Posterior vena cava (tissue), 2 donors: ENCODE measurements around the gene ACOX3. TPM values are rescaled to one million over a fixed set of nuclear protein-coding genes. Genes with fewer than 3 reads are reported as not detected.

ENCODE experiments used
- DNase-seq: peaks from one replicate; pipeline ENCODE4 v3.0.0-alpha.2; 2020; ENCODE audit warnings: low spot score
- intact Hi-C, 2 donors: fragments of 100-400 bp; cut with DNase I; formaldehyde crosslinking; loops; one replicate each; pipeline versions ENCODE4 v1.14.1 to v1.14.2; 2022 to 2023
- total RNA-seq, 2 donors: library from RNA; stranded (reverse); fragmentation: NEBNext Ultra II Directional; extraction: Animal tissue kit (Norgen Biotek cat#: 25700); gene quantifications; one replicate each; pipeline ENCODE4 v1.2.1, GENCODE V29; 2021
- donor health status: DM: yes; HTN: yes; CAD: no.
- donor health status: DM: yes; HTN: yes; CAD: no.

Gene ACOX3
- total RNA-seq, 2 donors from 2014 or later: 29.7 to 36.8 TPM

DNA sequence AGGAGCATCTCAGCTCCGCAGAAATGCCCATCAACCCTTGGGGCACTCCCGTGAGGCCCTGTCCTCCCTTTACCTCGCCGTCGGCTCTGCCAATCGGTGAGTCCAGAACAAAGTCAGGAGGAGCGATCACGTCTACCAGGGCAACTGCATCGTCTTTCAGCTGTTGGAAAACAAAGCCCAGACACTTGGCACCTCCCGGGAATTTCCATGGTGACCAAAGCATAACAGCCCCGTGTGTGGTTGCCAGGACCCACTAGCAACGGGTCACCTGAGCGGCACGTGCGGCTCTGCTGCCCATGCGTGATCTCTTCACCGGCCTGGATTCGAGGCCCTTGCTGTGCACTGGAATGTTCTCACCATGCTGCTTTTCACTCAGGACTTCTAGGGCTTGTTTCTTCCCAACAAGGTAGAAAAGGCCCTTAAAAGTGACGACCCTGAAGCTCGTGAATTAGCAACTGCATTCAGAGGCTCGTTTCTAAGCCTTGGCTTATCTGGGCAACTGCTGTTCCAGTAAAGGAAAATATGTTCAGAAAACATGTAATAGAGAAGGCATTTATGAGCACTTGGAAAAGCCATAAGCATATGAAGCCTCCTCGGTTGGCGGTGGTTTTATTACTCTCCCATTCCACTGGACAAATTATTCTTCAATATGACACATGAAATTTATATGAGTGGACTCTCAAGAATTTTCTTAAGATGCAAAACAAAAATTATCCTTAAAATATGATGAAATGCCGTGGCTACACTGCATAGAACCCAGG, 69.5 kb downstream of the ACOX3 start:
- peak; percentile 77 for DNase-seq
- intact Hi-C loops: no loop called here

DNA sequence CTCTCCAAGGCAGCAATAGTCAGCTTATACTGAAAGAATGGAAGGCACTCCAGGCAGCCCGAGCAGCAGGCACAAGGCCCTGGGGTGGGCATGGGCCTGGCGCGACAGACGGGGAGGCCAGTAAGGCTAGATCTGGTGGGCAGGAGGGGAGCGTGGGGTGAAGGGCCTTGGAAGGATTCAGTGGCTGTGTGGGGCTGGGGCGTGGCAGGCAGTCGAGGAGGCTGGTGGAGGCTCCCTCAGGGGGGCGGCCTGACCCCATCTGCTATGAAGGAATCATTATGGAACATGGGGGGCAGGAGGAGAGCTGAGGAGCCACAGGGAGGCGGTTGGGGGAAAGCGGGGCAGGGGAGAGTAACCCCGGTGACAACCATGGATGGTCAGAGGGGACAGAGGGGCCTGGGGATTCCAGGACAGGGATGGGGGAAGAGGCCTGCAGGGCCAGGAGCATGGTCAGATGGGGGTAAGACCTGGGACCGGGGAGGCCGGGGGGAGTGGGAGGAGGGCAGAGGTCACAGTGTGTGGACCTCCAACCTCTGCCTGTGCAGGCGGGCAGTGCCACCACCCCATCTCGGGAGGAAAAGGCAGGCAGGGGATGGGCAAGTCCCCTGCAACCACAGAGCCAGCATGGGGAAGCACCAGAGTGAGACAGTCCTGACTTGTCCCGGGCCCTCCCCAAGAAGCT, 70.3 kb downstream of the ACOX3 start:
- intact Hi-C loops: no loop called here
- DNase-seq: peak; percentile 69

DNA sequence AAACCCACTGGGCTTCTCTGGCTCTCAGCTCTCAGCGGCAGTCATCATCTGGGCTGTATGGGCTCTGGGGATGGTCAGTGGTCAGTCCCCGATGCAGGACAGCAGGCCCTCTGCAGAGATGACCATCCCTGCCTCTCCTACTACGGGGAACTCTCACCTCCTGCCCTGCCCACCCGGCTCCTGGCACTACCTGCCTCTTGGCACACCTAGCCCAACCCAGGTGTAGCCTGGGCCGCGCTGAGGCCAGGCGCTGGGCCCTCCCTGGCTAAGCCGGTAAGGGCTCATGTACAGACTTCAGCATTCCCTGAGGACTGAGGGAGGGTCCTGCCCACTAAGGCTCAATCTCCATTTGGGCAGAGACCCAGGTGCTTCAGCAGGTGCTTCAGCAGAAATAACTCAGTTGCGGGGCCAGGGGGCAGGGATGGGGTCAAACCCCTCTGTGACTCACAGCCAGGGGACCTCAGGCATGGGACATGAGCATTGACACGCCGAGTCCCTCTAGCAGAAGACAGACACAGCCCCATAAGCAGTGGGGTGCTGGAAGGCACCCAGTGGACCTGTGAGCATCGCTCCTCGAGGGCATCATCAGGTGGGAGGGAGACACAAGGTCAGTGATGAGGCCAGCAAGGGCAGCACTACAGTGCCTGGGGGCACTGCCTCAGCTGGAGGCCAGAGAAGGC, 71.0 kb downstream of the ACOX3 start:
- peak; percentile 73 for DNase-seq
- intact Hi-C loops: no loop called here

DNA sequence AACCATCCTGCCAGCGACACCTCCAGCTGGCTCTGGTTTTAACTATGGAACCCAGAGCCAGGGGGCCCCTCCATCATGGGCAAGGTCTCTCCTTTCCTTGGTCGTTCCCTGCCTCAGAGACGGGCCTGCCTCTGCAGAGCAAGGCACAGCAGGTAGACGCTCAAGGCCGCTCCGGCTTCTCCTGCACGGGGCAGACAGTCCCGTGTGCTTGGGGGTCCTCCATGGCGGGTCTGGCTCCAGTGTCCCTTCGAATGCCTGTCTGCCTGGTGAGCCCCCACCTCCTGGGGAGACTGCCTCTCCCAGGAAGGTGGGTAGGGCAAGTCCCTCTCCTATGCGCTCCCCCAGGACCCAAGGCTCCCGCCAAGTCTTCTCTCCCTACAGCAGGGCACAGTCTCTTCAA, 71.5 kb downstream of the ACOX3 start:
- intact Hi-C loops: no loop called here
- DNase-seq: peak; percentile 40

DNA sequence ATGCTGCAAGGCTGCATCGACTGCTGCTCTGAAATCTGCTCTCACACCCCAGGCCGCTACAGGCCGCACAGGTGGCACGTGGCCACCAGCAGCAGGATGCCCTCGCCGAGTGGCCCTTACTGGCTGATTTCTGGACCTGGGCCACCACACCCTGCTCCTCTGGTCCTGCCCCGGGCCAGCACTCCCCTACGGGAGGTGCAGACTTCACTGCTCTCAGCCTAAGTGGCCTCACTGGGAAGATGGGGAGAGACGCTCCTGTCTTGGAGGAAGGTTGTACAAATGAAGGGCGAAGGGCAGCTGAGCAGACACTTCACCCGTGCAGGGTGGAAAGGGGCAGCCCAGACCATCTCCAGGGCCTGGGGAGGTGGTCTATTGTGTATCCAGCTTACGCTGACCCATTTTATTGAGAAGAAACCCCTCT, 72.5 kb downstream of the ACOX3 start:
- intact Hi-C loops: no loop called here
- DNase-seq: peak; percentile 56

DNA sequence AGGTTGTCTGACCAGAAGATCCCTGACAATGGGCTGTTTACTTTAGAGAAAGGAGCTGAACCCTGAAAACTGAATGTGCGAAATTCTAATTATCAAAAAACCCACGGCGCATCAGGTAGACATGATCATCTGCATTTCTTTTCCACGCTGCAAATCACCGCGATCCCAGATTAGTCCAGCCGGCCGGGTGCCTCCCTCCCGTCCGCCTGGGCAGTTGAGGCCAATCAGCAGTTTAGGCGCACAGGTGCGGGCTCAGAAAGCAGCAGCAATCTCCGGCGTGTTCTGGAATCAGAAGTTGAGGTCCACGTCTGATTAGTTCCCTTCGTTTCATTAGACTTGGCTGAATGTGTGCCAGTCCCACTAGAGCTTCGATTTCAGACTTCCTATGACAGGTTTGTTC, 73.9 kb downstream of the ACOX3 start:
- intact Hi-C loops: no loop called here
- peak; percentile 35 for DNase-seq

DNA sequence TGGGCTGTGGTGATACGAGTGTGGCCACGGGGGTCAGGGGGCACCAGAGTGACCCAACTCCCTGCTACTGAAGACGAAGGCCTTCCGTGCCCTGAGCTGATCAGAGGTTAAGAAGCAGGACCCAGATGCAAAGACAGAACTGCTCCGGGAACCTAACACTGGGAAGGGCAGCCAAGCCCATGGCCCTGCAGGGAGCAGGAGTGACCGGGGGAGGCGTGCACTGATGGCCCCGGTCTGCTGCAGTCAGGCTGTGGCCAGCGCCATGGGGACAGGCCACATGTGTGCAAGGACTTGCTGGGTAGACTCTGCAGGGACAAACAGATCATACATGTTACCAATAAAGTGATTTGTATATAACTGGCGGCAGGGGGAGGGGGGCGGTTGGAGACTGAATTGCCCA, 74.6 kb downstream of the ACOX3 start:
- intact Hi-C loops: no loop called here
- peak; percentile 49 for DNase-seq

DNA sequence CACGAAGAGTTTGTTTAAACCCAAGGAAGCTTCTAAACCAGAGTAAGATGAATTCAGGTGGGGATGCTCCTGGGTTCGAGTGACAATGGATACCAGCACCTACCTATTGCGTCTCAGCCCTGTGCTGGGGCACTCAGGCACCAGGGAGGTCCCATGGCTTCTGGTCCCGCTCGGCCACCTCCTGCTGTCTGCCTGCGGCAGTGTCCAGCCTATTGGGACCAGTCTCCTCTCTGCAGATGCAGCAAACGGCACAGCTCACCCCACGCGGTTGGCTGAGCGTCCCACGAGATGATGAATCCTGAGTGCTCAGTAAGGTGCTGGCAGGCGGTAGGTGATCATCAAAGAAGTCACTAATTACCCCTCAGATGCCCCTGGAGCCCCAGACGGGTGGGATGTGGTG, 75.2 kb downstream of the ACOX3 start:
- DNase-seq: peak; percentile 31
- intact Hi-C loops: no loop called here

DNA sequence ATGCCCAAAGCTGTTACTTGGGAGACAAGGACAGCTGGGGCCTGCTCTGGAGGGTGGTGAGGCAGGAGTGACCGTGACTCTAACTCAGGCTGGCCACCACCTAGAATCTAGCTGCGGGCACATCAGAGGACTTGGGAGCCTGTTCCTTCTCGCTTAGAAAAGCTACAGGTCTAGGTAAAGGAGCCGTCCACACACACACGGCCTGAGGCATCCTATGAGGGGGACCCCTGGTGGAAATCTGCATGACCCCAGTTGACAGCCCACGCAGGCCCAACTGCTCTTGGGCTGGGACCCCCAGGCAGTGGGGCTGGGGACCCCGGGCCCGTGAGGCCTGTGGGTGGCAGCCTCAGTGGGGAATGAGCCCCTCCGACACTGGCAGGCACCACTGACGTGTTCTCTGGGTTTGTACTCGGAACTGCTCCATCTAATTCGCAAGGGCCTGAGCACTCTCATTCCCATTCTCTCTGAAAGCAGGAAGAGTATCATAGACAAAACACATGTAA, 75.6 kb downstream of the ACOX3 start:
- DNase-seq: peak; percentile 50
- intact Hi-C loops: no loop called here

DNA sequence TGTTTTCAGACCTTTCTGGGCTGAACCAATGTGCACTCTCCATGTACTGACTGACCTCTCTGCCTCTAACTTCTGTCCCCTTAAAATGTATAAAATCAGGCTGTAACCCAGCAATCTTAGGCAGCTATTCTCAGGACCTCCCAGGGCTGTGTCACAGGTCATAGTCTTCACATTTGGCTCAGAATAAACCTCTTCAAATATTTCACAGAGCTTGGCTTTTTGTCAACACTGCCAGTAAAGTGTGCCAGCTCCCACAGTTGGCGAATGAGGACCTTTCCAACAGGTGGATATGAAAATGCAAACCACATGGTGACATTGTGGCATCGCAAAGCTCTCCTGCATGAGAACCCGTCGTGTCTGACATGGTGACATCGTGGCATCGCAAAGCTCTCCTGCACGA, 76.4 kb downstream of the ACOX3 start:
- intact Hi-C loops: no loop called here
- DNase-seq: peak; percentile 18

DNA sequence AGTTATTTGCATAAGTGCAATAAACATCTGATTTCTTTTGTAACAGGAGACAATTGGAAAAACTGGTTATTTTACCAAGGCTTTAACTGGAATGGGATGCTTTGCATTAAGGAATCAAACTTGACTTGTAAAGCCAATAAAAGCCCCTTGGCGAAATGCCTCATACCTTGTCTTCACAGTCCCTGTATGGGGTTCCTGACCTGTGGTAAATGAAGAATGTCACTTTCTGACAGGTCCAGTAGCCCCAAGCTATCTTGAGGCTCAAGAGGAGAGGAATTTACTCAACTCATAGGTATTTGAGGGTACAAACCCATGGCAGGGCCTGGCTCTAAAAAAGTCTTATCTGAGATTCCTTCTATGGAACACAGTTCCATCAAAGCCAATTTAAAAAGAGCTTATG, 78.0 kb downstream of the ACOX3 start:
- DNase-seq: no peak
- intact Hi-C loops: no loop called here

DNA sequence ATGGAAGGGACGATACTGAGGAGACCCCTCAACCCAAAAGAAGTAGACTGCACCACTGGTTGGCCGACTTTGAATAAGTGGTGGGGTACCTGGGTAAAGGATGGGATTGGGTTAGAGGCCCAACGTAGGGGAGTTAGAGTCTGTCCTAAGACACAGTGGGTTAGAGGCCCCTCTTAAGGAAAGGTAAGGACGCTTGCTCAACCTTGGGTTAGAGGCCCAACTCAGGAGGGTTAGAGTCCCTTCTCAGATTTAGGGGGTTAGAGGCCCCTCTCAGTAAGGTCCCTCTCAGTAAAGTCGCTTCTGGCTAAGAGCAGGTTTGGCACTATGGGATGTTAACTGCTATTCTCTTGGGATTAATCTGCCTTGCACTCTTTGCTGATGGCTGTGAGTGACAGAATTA, 81.3 kb downstream of the ACOX3 start:
- intact Hi-C loops: no loop called here
- DNase-seq: no peak

DNA sequence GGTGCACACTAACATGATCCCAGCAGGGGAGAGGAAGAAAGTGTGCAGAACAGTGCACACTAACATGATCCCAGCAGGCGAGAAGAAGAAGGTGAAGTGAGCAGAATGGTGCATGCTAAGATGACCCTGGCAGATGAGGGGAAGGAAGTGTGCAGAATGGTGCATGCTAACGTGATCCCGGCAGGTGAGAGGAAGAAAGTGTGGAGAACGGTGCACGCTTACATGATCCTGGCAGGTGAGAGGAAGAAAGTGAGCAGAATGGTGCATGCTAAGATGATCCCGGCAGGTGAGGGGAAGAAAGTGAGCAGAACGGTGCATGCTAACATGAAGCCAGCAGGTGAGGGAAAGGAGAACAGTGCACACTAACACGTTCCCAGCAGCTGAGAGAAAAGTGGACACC, 83.7 kb downstream of the ACOX3 start:
- intact Hi-C loops: no loop called here
- DNase-seq: peak; percentile 32

DNA sequence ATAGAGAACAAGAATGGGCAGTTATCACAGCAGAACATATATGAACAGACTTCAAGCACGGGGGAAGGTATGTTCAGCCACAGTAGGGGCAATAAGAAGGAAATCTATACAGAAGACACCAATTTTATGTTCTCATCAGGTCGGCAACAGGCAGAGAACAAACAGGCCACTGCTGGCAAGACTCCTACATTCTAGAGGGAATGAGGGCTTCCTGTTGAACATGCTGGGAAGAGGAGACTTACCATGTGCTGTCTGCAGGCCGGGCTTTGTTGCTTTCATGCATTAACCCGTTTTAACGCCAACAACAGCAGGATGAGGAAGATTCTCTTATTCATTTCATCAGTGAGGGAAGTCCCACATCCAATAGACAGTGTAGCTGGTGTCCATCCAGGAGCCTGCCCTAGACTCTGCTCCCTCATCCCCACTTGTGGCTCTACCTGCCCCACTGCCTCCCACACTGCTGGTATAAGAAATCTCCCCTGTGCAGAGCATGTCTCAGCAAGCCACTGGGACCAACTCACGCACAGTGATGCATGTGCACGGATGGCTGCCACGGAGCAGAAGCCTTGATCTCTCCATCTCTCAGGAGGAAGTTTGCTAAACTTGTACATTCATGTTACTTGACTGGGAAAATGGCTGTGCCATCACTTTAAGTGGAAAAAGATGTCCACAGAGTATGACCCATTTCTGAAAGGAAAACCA, 84.5 kb downstream of the ACOX3 start:
- intact Hi-C loops: no loop called here
- peak; percentile 40 for DNase-seq

DNA sequence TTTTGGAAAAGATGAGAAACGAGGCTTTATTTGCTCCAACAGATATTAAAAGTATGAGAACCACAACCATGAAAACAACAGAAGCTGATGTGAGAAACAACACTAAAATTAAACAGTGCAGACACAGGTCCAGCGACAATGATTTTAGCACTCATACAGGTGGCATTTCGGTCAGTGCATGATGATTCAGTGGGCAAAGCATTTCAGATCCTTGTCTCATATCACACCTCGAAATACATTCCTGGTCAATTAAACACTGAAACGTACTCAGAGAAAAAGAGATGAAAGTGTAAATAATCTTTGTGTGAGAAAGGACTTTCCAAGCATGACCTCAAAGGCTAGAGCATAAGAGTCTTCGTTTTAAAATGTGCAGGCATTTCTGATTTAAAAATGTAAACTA, 85.2 kb downstream of the ACOX3 start:
- intact Hi-C loops: no loop called here

DNA sequence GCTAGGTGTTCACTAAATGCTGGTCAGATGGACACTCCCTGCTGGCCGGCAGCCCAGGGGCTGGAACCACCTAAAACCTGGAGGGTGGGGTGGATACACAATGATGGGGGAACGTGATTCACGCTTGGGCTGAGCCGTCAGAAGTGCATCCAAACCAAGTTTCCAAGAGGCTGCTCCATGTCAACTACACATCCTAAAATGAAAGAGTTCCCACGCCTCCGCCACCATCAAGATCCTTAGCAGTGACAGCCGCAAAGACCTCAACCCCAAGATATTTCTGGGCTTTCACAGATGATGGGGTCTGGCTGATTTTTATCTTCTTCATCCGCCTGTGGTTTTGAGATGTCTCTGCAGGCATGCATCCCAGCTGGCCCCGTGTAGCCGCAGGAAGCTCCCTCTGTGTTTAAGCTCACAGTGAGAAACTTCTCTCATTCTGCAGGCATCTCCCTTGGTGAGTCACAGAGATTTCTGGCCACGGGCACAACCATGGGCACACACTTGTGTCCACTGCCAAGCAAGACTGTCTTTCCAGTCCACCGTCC, 86.5 kb downstream of the ACOX3 start:
- intact Hi-C loops: loop anchor here in 1 of 2 donors (5.0 kb wide), 1 partner anchor 33 kb away; no protein-coding TSS in a partner anchor
- DNase-seq: no peak

More for the DNA sequence above, 85.2 kb downstream of the ACOX3 start:
- no peak for DNase-seq

DNA sequence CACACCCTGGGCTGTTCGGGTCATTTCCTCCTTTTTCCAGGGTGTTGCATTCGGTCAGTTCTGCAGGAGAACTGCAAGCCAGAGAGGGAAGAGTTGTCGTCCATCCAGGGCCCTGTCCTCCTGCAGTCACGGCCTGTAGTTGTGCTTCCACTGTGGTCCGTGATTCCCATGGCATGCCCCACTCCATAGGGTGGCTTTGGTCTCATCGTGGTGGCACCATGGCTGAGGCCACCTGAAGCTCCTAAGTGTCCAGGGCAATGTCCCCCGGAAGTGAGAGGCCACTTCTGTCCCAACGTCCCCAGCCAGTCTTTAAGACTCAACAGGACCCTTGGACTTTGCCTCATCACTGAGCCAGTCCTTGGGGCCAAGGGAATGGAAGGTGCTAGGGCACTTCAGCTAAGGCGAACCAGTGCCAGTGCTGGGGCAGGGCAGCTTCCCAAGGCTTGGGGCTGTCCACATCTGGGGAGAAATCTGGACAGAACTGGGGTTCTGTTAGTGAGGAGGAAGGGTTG, 87.3 kb downstream of the ACOX3 start:
- intact Hi-C loops: loop anchor here in 1 of 2 donors (5.0 kb wide), 1 partner anchor 34 kb away; no protein-coding TSS in a partner anchor
- no peak for DNase-seq

DNA sequence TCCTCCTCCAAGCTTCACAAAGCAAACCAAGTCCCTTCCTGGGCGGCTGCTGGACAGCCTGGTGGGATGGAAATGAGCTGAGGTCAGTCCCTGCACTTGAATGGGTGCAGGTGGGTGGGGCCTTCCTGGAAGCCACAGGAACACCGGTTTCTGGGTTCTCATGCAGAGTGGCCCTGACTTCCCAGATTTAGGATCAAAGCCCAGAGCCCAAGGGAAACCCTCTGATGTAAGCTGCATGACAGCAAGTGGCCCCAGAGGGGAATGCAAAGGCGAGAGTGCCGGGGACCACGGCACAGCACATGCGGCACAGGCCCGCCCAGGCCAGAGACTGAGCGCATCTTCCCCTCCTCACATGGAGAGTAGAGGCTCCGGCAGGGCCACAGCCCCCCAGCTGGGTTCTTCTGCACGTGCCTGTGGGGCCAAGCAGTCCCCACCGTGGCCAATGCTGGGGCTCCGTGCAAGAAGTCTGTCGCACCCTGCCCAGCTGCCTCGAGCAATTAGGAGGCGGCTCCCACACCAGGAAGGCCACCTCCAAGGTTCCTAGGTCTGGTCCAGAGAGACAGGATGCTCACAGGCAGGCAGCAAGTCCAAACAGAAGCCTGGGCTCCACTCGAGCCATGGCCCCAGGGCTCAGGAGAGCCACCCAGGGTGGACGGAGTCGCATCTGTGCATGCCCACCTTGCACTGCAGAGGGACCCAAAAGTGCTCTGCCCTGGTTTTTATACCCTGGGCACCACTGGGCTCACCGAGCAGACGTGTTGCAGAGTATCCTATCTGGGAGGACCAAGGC, 88.0 kb downstream of the ACOX3 start:
- intact Hi-C loops: loop anchor here in 1 of 2 donors (5.0 kb wide), 1 partner anchor 35 kb away; no protein-coding TSS in a partner anchor
- peak; percentile 61 for DNase-seq
